ENCODE measurements around the gene CENPX. TPM values are rescaled to one million over a fixed set of nuclear protein-coding genes. Genes with fewer than 3 reads are reported as not detected.

Gene CENPX
- total RNA-seq, result 100 to 1,000 TPM in 2 of 4 donors, 10 to 100 TPM in 2; 85.4 to 131 (median 104) TPM

DNA sequence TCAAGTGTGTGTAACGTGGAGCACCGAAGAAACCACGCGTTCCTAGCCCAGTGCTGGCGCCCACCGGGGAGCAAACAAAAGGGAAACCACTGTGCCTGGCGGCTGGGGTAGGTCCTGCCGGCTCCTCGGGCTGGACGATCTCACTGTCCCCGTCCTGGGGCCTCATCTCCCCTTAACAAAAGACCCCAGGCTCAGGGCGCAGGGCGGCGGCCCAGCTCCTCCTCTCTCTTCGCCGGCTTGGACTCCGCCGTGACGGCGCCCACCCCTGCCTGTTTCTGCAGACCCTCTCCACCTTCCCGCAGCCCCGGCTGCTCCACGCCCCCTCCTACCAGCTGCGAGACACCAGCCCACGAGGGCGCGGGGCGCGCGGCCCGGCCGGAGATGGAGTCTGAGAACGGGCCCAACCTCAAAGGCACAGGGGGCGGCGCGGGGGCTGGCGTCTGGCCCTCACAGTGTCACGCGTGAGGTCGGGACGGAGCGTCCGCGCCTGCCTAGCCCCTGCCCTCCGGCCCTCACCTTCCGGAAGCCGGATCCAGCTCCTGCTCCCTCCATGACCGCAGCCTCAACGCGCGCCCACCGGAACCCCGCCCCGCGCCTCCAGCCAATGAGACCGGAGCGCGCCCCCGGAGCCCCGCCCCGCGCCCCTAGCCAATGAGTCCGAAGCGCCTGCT lies at the start of gene CENPX:
CENPX (minus strand) TSS at position 569 of the 671 bp plus-strand sequence; CDS start at position 552, 17 bp downstream.
- Histone ChIP-seq H3K9me3 (no peaks in the 10 kb centered on the region), H3K4me1 (peaks cover 20 to 42% (median 34%) of the 10 kb centered on the region in 4 donors), H3K27ac (peak within 1 kb of the TSS; percentile 82 to 89 (median 84)), H3K36me3 (no peaks in the 10 kb centered on the region), H3K27me3 (no peaks in the 10 kb centered on the region), H3K4me3 (peak within 1 kb of the TSS; percentile 69 to 95 (median 84))
- TF ChIP-seq, protein P1, sequence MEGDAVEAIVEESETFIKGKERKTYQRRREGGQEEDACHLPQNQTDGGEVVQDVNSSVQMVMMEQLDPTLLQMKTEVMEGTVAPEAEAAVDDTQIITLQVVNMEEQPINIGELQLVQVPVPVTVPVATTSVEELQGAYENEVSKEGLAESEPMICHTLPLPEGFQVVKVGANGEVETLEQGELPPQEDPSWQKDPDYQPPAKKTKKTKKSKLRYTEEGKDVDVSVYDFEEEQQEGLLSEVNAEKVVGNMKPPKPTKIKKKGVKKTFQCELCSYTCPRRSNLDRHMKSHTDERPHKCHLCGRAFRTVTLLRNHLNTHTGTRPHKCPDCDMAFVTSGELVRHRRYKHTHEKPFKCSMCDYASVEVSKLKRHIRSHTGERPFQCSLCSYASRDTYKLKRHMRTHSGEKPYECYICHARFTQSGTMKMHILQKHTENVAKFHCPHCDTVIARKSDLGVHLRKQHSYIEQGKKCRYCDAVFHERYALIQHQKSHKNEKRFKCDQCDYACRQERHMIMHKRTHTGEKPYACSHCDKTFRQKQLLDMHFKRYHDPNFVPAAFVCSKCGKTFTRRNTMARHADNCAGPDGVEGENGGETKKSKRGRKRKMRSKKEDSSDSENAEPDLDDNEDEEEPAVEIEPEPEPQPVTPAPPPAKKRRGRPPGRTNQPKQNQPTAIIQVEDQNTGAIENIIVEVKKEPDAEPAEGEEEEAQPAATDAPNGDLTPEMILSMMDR (IDR thresholded peaks at IDR 0.05), result no peak
- TF ChIP-seq POLR2A (IDR thresholded peaks at IDR 0.05), result peak; percentile 80
- TF ChIP-seq EP300 (IDR thresholded peaks at IDR 0.05; ENCODE audit: low read depth), result no peak
- peak; percentile 62 to 87 (median 81) for TF ChIP-seq POLR2AphosphoS5 (IDR thresholded peaks at IDR 0.05)
- DNase-seq, result no peak
- WGBS, 2 donors (ENCODE audit: low coverage in 1 of 2), result 1% methylated on average over 32 of the region's 64 CpGs; no CpG with 5 or more reads in 1 of the 2 donors
- in situ Hi-C loops (cut with MboI; ENCODE audit: low pct_ligation_motif_present in 1 of 4, low pct_unique_long_range_greater_than_20kb in 1 of 4, low sequenced_read_pairs in 3 of 4), result no loop called here
- intact Hi-C loops (cut with DNase I; ENCODE audit: low total_unique reads), result no loop called here

DNA sequence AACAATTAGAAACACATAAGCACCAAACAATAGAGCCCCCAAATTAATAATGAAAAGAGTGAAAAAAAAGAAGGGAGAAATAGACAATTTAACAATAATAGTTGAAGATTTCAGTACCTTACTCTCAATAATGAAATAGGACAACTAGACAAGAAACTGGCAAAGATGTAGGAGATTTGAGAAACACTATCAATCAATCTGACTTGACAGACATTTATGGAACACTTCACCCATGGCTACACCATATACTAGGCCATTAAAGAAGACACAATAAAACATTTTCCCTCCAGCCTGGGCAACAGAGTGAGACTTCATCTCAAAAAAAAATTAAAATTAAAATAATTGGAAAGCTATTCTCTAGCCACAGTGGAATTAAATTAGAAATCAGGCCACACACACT lies 47.9 kb upstream of the CENPX start:
- H3K36me3 ChIP-seq, result no peaks in the 10 kb centered on the region
- no peak for DNase-seq
- no peak overlapping the region for H3K27ac ChIP-seq
- H3K4me1 ChIP-seq, result peaks cover 6 to 22% (median 10%) of the 10 kb centered on the region in 4 donors
- H3K9me3 ChIP-seq, result no peaks in the 10 kb centered on the region
- in situ Hi-C loops (cut with MboI; ENCODE audit: low pct_ligation_motif_present in 1 of 4, low pct_unique_long_range_greater_than_20kb in 1 of 4, low sequenced_read_pairs in 3 of 4), result no loop called here
- TF ChIP-seq POLR2A (IDR thresholded peaks at IDR 0.05), result no peak
- TF ChIP-seq, protein P1 (IDR thresholded peaks at IDR 0.05), result no peak
- no peak for TF ChIP-seq POLR2AphosphoS5 (IDR thresholded peaks at IDR 0.05)
- TF ChIP-seq EP300 (IDR thresholded peaks at IDR 0.05; ENCODE audit: low read depth), result no peak
- intact Hi-C loops (cut with DNase I; ENCODE audit: low total_unique reads), result loop anchor here (5.0 kb wide), 1 partner anchor 257 kb away; no protein-coding TSS in a partner anchor
- no peaks in the 10 kb centered on the region for H3K27me3 ChIP-seq
- no peak overlapping the region for H3K4me3 ChIP-seq

DNA sequence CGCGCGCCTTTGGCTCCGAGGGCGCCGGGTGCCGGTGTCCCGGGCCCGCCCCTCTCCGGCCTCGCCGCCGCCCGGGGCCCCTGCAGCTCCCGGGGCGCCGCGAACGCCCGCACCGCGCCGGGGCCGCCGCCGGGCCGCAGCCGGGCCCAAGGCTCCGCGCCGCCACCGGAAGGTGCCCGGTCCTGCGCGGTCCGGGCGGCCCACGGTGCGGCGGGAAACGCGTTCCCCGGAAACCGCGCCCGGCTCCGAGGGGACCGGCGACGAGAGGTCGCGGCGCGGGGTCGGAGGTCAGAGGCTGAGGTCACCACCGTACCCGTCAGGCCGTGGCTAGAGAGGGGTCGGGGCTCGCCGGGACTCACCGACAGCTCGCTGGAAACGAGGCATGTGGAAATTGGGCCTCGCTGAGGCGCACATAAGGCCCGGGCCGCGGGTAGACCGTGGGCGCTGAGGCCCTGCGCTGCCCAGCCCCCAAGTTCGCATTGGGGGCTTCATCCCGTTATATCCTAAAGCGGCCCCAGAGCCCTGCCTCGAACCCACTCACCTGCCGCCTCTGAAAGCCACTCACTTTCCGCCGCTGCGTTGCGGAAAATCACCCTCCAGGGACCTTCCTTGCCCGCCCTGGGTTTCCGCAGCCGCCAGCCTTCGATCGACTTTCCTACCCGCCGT lies 43.1 kb upstream of the CENPX start, which contains the start of gene DUS1L:
DUS1L (minus strand) TSS at position 167 of the 666 bp plus-strand sequence. CDS start 745 bp downstream, outside the sequence.
- Histone ChIP-seq H3K4me3 (peak within 1 kb of the TSS; percentile 82 to 97 (median 92)), H3K27me3 (no peaks in the 10 kb centered on the region), H3K9me3 (no peaks in the 10 kb centered on the region), H3K36me3 (no peaks in the 10 kb centered on the region), H3K4me1 (peaks cover 13 to 24% (median 23%) of the 10 kb centered on the region in 4 donors), H3K27ac (peak within 1 kb of the TSS; percentile 84 to 92 (median 90))
- in situ Hi-C loops (cut with MboI; ENCODE audit: low pct_ligation_motif_present in 1 of 4, low pct_unique_long_range_greater_than_20kb in 1 of 4, low sequenced_read_pairs in 3 of 4), result no loop called here
- TF ChIP-seq, protein P1 (IDR thresholded peaks at IDR 0.05), result peak in 1 of 5 experiments; percentile 8
- no peak for TF ChIP-seq EP300 (IDR thresholded peaks at IDR 0.05; ENCODE audit: low read depth)
- peak in 2 of 3 donors; percentile 52 to 61 for TF ChIP-seq POLR2AphosphoS5 (IDR thresholded peaks at IDR 0.05)
- 25% methylated on average over 40 of the region's 88 CpGs; no CpG with 5 or more reads in 1 of the 2 donors for WGBS, 2 donors (ENCODE audit: low coverage in 1 of 2)
- intact Hi-C loops (cut with DNase I; ENCODE audit: low total_unique reads), result no loop called here
- DNase-seq, result peak; percentile 67

DNA sequence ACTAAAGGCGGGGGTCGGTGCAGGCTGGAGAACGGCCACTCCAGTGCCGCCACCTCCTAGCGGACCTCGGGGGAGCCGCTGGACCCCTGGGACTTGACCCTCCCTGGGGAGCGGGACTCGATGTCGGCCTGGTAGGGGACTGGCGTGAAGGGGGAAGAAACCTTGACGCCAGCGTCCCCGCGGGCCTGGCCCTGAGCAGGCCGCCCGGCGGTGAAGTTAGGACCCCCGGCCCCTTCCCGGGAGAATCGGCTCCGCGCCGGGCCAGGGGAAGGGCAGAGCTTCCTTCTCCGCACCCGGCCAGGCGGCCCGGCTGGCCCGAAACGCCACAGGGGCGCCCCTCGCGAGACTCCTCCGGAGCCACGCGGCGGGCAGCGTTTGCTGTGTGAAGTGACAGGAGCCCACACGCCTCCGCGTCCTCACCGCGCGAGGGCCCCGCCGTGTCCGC lies 42.5 kb upstream of the CENPX start:
- in situ Hi-C loops (cut with MboI; ENCODE audit: low pct_ligation_motif_present in 1 of 4, low pct_unique_long_range_greater_than_20kb in 1 of 4, low sequenced_read_pairs in 3 of 4) (no loop called here), intact Hi-C loops (cut with DNase I; ENCODE audit: low total_unique reads) (no loop called here)
- H3K4me1 ChIP-seq, result peaks cover 13 to 24% (median 23%) of the 10 kb centered on the region in 4 donors
- no peak for DNase-seq
- WGBS, 2 donors (ENCODE audit: low coverage in 1 of 2), result 0% methylated on average over 15 of the region's 47 CpGs; no CpG with 5 or more reads in 1 of the 2 donors
- H3K9me3 ChIP-seq, result no peaks in the 10 kb centered on the region
- H3K4me3 ChIP-seq, result peak overlapping the region; percentile 82 to 97 (median 92)
- H3K36me3 ChIP-seq, result no peaks in the 10 kb centered on the region
- H3K27me3 ChIP-seq, result no peaks in the 10 kb centered on the region
- H3K27ac ChIP-seq, result peak overlapping the region; percentile 84 to 92 (median 90)
- TF ChIP-seq POLR2A (IDR thresholded peaks at IDR 0.05) (no peak), EP300 (IDR thresholded peaks at IDR 0.05; ENCODE audit: low read depth) (no peak), POLR2AphosphoS5 (IDR thresholded peaks at IDR 0.05) (no peak)
- TF ChIP-seq, protein P1 (IDR thresholded peaks at IDR 0.05), result no peak

All from transverse colon (tissue), 4 donors.